OCI-LY1 (cell line): ENCODE data around the gene MSRB3.

Source experiments
- H2AFZ ChIP-seq: fragments of 200-600 bp; sonication (generic), shearing (Covaris generic); 2 replicates; pipeline ENCODE4 v1.6.0; 2014; ENCODE audit warnings: antibody characterized with exemption, mild to moderate bottlenecking, low read length
- H3F3A ChIP-seq: fragments of 200-600 bp; sonication (generic), shearing (Covaris generic); 2 replicates; pipeline ENCODE4 v1.6.0; 2014; ENCODE audit warnings: mild to moderate bottlenecking, antibody characterized with exemption, low read length, moderate library complexity; ENCODE audit not compliant: insufficient read depth
- H3K27ac ChIP-seq: fragments of 200-600 bp; sonication (generic); 2 replicates; pipeline ENCODE4 v1.5.1; 2014; ENCODE audit warnings: low read length, mixed run types, mild to moderate bottlenecking, low read depth; ENCODE audit not compliant: poor library complexity, severe bottlenecking
- H3K27me3 ChIP-seq: fragments of 200-600 bp; sonication (generic); 2 replicates; pipeline ENCODE4 v1.6.0; 2014; ENCODE audit warnings: antibody characterized with exemption, mild to moderate bottlenecking, low read length, moderate library complexity; ENCODE audit not compliant: insufficient read depth
- H3K36me3 ChIP-seq: fragments of 200-600 bp; sonication (generic); 2 replicates; pipeline ENCODE4 v1.6.1; 2014; ENCODE audit warnings: mild to moderate bottlenecking, antibody characterized with exemption, low read length, moderate library complexity, mixed read lengths; ENCODE audit not compliant: insufficient read depth
- H3K4me1 ChIP-seq: fragments of 200-600 bp; sonication (generic); 2 replicates; pipeline ENCODE4 v1.5.1; 2014; ENCODE audit warnings: mild to moderate bottlenecking, low read length, moderate library complexity; ENCODE audit not compliant: insufficient read depth, severe bottlenecking
- H3K4me2 ChIP-seq: fragments of 200-600 bp; sonication (generic), shearing (Covaris generic); 2 replicates; pipeline ENCODE4 v1.6.1; 2014; ENCODE audit warnings: low read length
- H3K4me3 ChIP-seq: fragments of 200-600 bp; sonication (generic); 2 replicates; pipeline ENCODE4 v1.5.1; 2014; ENCODE audit warnings: low read length, low read depth, mild to moderate bottlenecking, mixed read lengths; ENCODE audit not compliant: poor library complexity, severe bottlenecking
- H3K79me2 ChIP-seq: fragments of 200-600 bp; shearing (Covaris generic); 2 replicates; pipeline ENCODE4 v1.6.1; 2016; ENCODE audit warnings: mixed run types, low read length, mixed read lengths; ENCODE audit not compliant: insufficient read depth
- H3K9ac ChIP-seq: fragments of 200-600 bp; sonication (generic), shearing (Covaris generic); 2 replicates; pipeline ENCODE4 v1.6.1; 2014; ENCODE audit warnings: mild to moderate bottlenecking, low read length, mixed read lengths
- H3K9me2 ChIP-seq: fragments of 200-600 bp; sonication (generic), shearing (Covaris generic); 2 replicates; pipeline ENCODE4 v1.6.1; 2014; ENCODE audit warnings: low read depth, mild to moderate bottlenecking, low read length, mixed read lengths
- H3K9me3 ChIP-seq: fragments of 200-600 bp; shearing (Covaris generic); 2 replicates; pipeline ENCODE4 v1.6.1; 2014; ENCODE audit warnings: low read length, mixed read lengths
- H4K20me1 ChIP-seq: fragments of 200-600 bp; sonication (generic), shearing (Covaris generic); 2 replicates; pipeline ENCODE4 v1.6.0; 2016; ENCODE audit warnings: mild to moderate bottlenecking, low read length; ENCODE audit not compliant: insufficient read depth
- CTCF ChIP-seq: fragments of 200-600 bp; sonication (generic), shearing (Covaris generic); IDR thresholded peaks from 2 replicates; pipeline ENCODE4 v1.5.1; 2017; ENCODE audit warnings: mild to moderate bottlenecking, antibody characterized with exemption, low read length, moderate library complexity, mixed read lengths
- EZH2 ChIP-seq: fragments of 200-600 bp; sonication (generic), shearing (Covaris generic); IDR thresholded peaks from 2 replicates; pipeline ENCODE4 v1.8.0; 2017; ENCODE audit warnings: borderline replicate concordance, mixed run types, mild to moderate bottlenecking, antibody characterized with exemption, low read length, moderate library complexity, mixed read lengths

Gene MSRB3

DNA sequence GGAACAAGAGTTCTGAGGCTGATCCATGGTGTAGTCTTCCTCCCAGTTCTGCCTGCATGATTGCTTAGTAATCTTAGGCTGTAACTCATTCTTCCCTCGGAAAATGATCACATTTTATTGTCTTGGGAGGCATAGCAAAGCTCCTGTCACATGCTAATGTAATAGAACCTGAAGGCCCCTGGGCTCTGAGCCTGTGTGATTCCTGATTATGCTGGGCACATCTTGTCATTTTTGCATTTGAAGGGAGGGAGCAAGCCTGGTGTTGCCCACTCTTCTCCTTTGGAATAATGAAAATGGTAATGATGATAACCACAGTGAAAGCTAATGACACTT is 215.4 kb downstream of the MSRB3 start:
- Histone ChIP-seq H4K20me1 (no peaks in the 10 kb centered on the region), H3K9me2 (no peaks in the 10 kb centered on the region), H3K4me1 (no peaks in the 10 kb centered on the region), H2AFZ (no peak overlapping the region), H3K9ac (no peak overlapping the region), H3K27me3 (no peaks in the 10 kb centered on the region), H3K9me3 (no peaks in the 10 kb centered on the region), H3F3A (no peaks in the 10 kb centered on the region), H3K4me3 (no peak overlapping the region), H3K27ac (no peak overlapping the region), H3K79me2 (no peaks in the 10 kb centered on the region), H3K36me3 (no peaks in the 10 kb centered on the region), H3K4me2 (no peak overlapping the region)
- no peak for TF ChIP-seq EZH2
- no peak for TF ChIP-seq CTCF

GRCh38 chr12:65494537-65494936 is 216.1 kb downstream of the MSRB3 start:
- Histone ChIP-seq H3K4me1 (no peaks in the 10 kb centered on the region), H3K79me2 (no peaks in the 10 kb centered on the region), H3F3A (no peaks in the 10 kb centered on the region), H3K27ac (no peak overlapping the region), H2AFZ (no peak overlapping the region), H3K4me2 (no peak overlapping the region), H4K20me1 (no peaks in the 10 kb centered on the region), H3K4me3 (no peak overlapping the region), H3K9me2 (no peaks in the 10 kb centered on the region), H3K27me3 (no peaks in the 10 kb centered on the region), H3K36me3 (no peaks in the 10 kb centered on the region), H3K9ac (no peak overlapping the region), H3K9me3 (no peaks in the 10 kb centered on the region)
- TF ChIP-seq EZH2 = no peak
- TF ChIP-seq CTCF = no peak

DNA sequence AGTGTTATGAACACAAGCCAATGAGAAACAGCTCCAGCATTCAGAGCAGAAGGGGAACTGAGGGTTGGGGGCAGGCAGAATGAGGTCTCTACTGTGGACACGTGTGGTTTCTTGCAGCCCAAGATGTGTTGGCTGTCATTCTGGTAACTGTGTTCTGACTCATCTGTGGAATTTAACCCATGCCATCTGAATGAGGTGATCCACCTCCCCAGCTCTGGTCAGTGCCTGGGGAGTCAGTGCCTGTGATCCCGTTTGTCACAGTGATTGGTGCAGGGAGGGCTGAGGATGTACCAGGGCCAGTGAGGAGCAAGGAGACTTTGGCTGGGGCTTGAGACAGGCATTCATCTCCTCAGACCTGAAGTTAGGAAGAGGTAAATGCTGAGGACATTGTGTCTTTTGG is 216.8 kb downstream of the MSRB3 start:
- Histone ChIP-seq H3K79me2 (no peaks in the 10 kb centered on the region), H4K20me1 (no peaks in the 10 kb centered on the region), H3K4me1 (no peaks in the 10 kb centered on the region), H3K27me3 (no peaks in the 10 kb centered on the region), H3K36me3 (no peaks in the 10 kb centered on the region), H3K4me3 (no peak overlapping the region), H2AFZ (no peak overlapping the region), H3K9me3 (no peaks in the 10 kb centered on the region), H3F3A (no peaks in the 10 kb centered on the region), H3K4me2 (no peak overlapping the region), H3K9me2 (no peaks in the 10 kb centered on the region), H3K27ac (no peak overlapping the region), H3K9ac (no peak overlapping the region)
- TF ChIP-seq CTCF (no peak), EZH2 (no peak)
